ENCODE data around the gene OR4N2.
"Not testable (repeated sequence)": the region's sequence is repeated elsewhere in the genome, so short reads cannot be mapped to it uniquely, and the experiment has no call there.

Gene OR4N2

DNA sequence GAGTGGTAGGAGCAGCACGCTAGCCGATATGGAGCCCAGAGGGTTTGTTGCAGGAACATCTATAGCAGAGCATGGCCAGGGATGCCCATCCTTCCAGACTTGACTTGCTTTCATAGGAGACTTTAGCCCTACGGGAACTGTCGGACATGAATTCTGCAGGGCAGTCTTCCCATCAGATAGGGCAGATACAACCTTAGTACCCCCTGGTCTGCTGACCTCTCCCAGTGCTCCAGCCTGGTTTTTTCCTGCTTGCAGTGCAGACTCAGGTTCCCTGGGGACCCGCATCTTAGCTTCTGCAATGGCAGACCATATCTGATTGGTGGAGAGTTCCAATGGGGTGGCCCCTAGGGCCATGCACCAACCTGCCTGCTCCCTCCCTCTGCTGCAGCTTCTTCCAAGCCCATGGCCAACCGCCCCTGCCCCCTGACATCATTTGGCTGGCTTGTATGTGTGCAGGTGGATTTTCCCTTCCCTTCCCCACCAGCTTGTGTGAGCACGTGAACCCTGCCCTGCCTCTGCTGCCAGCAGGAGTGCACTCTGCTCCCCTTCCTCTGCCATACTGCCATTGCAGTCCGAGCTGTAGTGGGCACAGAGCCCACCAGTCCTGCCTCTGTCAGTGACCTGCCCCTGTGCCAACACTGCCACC lies 30.8 kb downstream of the OR4N2 start:
- not testable (repeated sequence) for DNase-seq

DNA sequence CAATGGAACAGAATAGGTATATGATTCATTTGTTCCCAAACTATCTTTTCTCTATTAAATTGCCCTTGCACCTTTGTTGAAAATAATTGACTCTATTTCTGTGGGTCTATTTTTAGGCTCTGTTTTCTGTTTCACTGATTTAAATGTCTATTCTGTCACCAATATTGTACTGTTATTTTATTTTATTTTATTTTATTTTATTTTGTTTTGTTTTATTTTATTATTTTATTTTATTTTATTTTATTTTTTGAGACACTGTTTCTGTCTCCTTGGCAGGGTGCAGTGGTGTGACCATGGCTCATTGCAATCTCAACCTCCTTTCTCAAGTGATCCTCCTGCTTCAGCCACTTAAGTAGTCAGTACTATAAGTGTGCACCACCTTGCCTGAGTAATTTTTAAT lies 34.9 kb downstream of the OR4N2 start:
- no peak for DNase-seq

DNA sequence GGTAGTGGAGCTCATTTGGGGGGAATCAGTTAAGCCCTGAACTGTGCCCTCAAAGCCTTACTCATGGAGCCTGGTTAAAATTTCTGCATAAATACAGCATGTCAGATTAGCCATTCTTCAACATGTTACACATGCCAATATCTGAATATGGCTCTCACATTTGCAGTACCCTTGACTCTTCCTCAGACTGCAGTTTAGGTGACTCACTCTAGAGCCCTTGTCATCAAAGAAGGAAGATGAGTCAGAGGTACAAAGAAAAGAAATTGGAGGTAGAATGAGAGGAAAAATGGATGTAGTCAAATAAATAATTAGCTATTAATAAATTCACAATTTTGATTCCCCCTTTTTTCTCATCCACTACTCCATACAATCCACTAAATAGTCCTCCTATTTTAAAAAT lies 47.8 kb downstream of the OR4N2 start:
- DNase-seq = no peak

GRCh38 chr14:19866061-19866669 lies 62.6 kb downstream of the OR4N2 start:
- DNase-seq = not testable (repeated sequence)

- no peak for DNase-seq
Measured at GRCh38 chr14:19873178-19873577, 69.6 kb downstream of the OR4N2 start.

GRCh38 chr14:19874842-19875241 lies 71.3 kb downstream of the OR4N2 start, which contains the start of gene OR4K2:
OR4K2 (plus strand) TSS chr14:19875142; CDS start chr14:19876268, 1,126 bp downstream.
- no peak for DNase-seq

- no peak for DNase-seq
Measured at GRCh38 chr14:19878029-19878642, 74.6 kb downstream of the OR4N2 start.
